Thyroid gland (tissue), 4 donors: ENCODE data around the gene OR5B21. TPM values are rescaled to one million over a fixed set of nuclear protein-coding genes. Genes with fewer than 3 reads are reported as not detected.

Experiments
- DNase-seq, 2 donors: peaks; one replicate each; pipeline ENCODE4 v3.0.0-alpha.2; 2019
- H3K27ac ChIP-seq, 3 donors: fragments of 200-600 bp; sonication (generic); 1 replicate in 2 of 3; 2 replicates in 1 of 3; pipeline ENCODE4 v1.5.1; 2016 to 2019; ENCODE audit warnings: mild to moderate bottlenecking in 1 of 3, moderate library complexity in 1 of 3
- H3K27me3 ChIP-seq: fragments of 200-600 bp; sonication (generic); one replicate; pipeline ENCODE4 v1.5.1; 2019
- H3K36me3 ChIP-seq, 2 donors: fragments of 200-600 bp; sonication (generic); one replicate each; pipeline ENCODE4 v1.5.1; 2016 to 2019
- H3K4me1 ChIP-seq, 2 donors: fragments of 200-600 bp; sonication (generic); one replicate each; pipeline ENCODE4 v1.5.1; 2017 to 2019
- H3K4me3 ChIP-seq, 3 donors: fragments of 200-600 bp; sonication (generic); replicated peaks in 1 of 3; 1 replicate in 2 of 3; 2 replicates in 1 of 3; pipeline ENCODE4 v1.5.1; 2016; ENCODE audit warnings: mild to moderate bottlenecking in 1 of 3
- H3K9me3 ChIP-seq: fragments of 200-600 bp; sonication (generic); one replicate; pipeline ENCODE4 v1.5.1; 2017
- CTCF ChIP-seq, 6 experiments: fragments of 200-600 bp in 3 of 6; fragments of 450-650 bp in 3 of 6; sonication (generic) in 3 of 6; IDR thresholded peaks; one replicate each; pipeline ENCODE4 v1.5.1; 2016 to 2019; ENCODE audit warnings: antibody characterized with exemption in 6 of 6, mild to moderate bottlenecking in 2 of 6, inconsistent platforms in 1 of 6, moderate library complexity in 1 of 6
- POLR2A ChIP-seq, 2 donors: fragments of 450-650 bp; IDR thresholded peaks; one replicate each; pipeline ENCODE4 v1.6.1; 2017; ENCODE audit warnings: antibody characterized with exemption in 2 of 2, mild to moderate bottlenecking in 2 of 2, moderate library complexity in 1 of 2
- WGBS, 2 donors: methylation state at CpG; one replicate each; pipeline ENCODE4 v1.1.5; 2017; 5-methylcytosine and 5-hydroxymethylcytosine counted together
- intact Hi-C: fragments of 100-400 bp; cut with DNase I; formaldehyde crosslinking; loops from one replicate; pipeline ENCODE4 v1.15.1; 2023
- total RNA-seq, 4 donors: library from RNA; depleted of rRNA; stranded (reverse); fragments of >200 nt; gene quantifications; one replicate each; pipeline ENCODE4 v1.2.3, GENCODE V29; 2016

The OR5B21 gene
- total RNA-seq, 4 donors from 2014 or later = not detected

GRCh38 chr11:58506935-58507334 is 970 bp downstream of the OR5B21 start:
- intact Hi-C loops = no loop called here
- Histone ChIP-seq H3K36me3 (no peaks in the 10 kb centered on the region), H3K4me3 (no peak overlapping the region), H3K27me3 (no peaks in the 10 kb centered on the region), H3K4me1 (no peaks in the 10 kb centered on the region), H3K9me3 (no peaks in the 10 kb centered on the region), H3K27ac (no peak overlapping the region)
- 73 to 78% methylated on average over 5 of the region's 5 CpGs for WGBS, 2 donors
- TF ChIP-seq CTCF (IDR thresholded peaks at IDR 0.05) = no peak
- TF ChIP-seq POLR2A (IDR thresholded peaks at IDR 0.05) = no peak
- DNase-seq = no peak

- H3K4me3 ChIP-seq = no peak overlapping the region
- intact Hi-C loops = no loop called here
- no peak for DNase-seq
- H3K27ac ChIP-seq = no peak overlapping the region
- no peaks in the 10 kb centered on the region for H3K9me3 ChIP-seq
- no peaks in the 10 kb centered on the region for H3K4me1 ChIP-seq
- no peak for TF ChIP-seq CTCF (IDR thresholded peaks at IDR 0.05)
- no peak for TF ChIP-seq POLR2A (IDR thresholded peaks at IDR 0.05)
- 77 to 92% methylated on average over 4 of the region's 4 CpGs for WGBS, 2 donors
- no peaks in the 10 kb centered on the region for H3K27me3 ChIP-seq
- no peaks in the 10 kb centered on the region for H3K36me3 ChIP-seq
Observed at GRCh38 chr11:58505849-58506248, 2.1 kb downstream of the OR5B21 start.

GRCh38 chr11:58504232-58504631 is 3.7 kb downstream of the OR5B21 start:
- Histone ChIP-seq H3K36me3 (no peaks in the 10 kb centered on the region), H3K4me1 (no peaks in the 10 kb centered on the region), H3K4me3 (no peak overlapping the region), H3K27ac (no peak overlapping the region), H3K9me3 (no peaks in the 10 kb centered on the region), H3K27me3 (no peaks in the 10 kb centered on the region)
- intact Hi-C loops = no loop called here
- DNase-seq = no peak
- WGBS, 2 donors = 87% methylated on average over 6 of the region's 6 CpGs
- TF ChIP-seq POLR2A (IDR thresholded peaks at IDR 0.05) (no peak), CTCF (IDR thresholded peaks at IDR 0.05) (no peak)

GRCh38 chr11:58503361-58503856 is 4.5 kb downstream of the OR5B21 start:
- DNase-seq = no peak
- Histone ChIP-seq H3K9me3 (no peaks in the 10 kb centered on the region), H3K27me3 (no peaks in the 10 kb centered on the region), H3K36me3 (no peaks in the 10 kb centered on the region), H3K27ac (no peak overlapping the region), H3K4me1 (no peaks in the 10 kb centered on the region), H3K4me3 (no peak overlapping the region)
- 88 to 91% methylated on average over 4 of the region's 4 CpGs for WGBS, 2 donors
- intact Hi-C loops = no loop called here
- TF ChIP-seq CTCF (IDR thresholded peaks at IDR 0.05) (no peak), POLR2A (IDR thresholded peaks at IDR 0.05) (no peak)

GRCh38 chr11:58502004-58502403 is 5.9 kb downstream of the OR5B21 start:
- no peak for TF ChIP-seq CTCF (IDR thresholded peaks at IDR 0.05)
- TF ChIP-seq POLR2A (IDR thresholded peaks at IDR 0.05) = no peak
- Histone ChIP-seq H3K27ac (no peak overlapping the region), H3K36me3 (no peaks in the 10 kb centered on the region), H3K9me3 (no peaks in the 10 kb centered on the region), H3K4me3 (no peak overlapping the region), H3K4me1 (no peaks in the 10 kb centered on the region), H3K27me3 (no peaks in the 10 kb centered on the region)
- no peak for DNase-seq
- intact Hi-C loops = no loop called here
